Testis (tissue), 3 donors: ENCODE measurements around the gene RPS6KB2. TPM values are rescaled to one million over a fixed set of nuclear protein-coding genes. Genes with fewer than 3 reads are reported as not detected.

Experiments
- DNase-seq: peaks from one replicate; pipeline ENCODE4 v3.0.0-alpha.2; 2019
- H3K27ac ChIP-seq, 2 donors: fragments of 200-600 bp; sonication (generic); one replicate each; pipeline ENCODE4 v1.5.1; 2019
- H3K27me3 ChIP-seq: fragments of 200-600 bp; sonication (generic); one replicate; pipeline ENCODE4 v1.5.1; 2019
- H3K36me3 ChIP-seq: fragments of 200-600 bp; sonication (generic); one replicate; pipeline ENCODE4 v1.5.1; 2017; ENCODE audit warnings: low read depth; ENCODE audit errors: missing control alignments
- H3K4me1 ChIP-seq: fragments of 200-600 bp; sonication (generic); one replicate; pipeline ENCODE4 v1.5.1; 2019
- H3K4me3 ChIP-seq, 2 donors: fragments of 200-600 bp; sonication (generic); one replicate each; pipeline ENCODE4 v1.5.1; 2017 to 2019
- H3K9me3 ChIP-seq: fragments of 200-600 bp; sonication (generic); one replicate; pipeline ENCODE4 v1.5.1; 2017
- CTCF ChIP-seq, 3 experiments: fragments of 450-650 bp in 2 of 3; fragments of 200-600 bp in 1 of 3; sonication (generic) in 1 of 3; IDR thresholded peaks; one replicate each; pipeline ENCODE4 v1.5.1; 2016 to 2019; ENCODE audit warnings: antibody characterized with exemption in 3 of 3, mild to moderate bottlenecking in 2 of 3, moderate library complexity in 1 of 3
- POLR2A ChIP-seq: fragments of 450-650 bp; IDR thresholded peaks from one replicate; pipeline ENCODE4 v1.6.1; 2017; ENCODE audit warnings: antibody characterized with exemption, mild to moderate bottlenecking, moderate library complexity
- WGBS, 2 donors: methylation state at CpG; one replicate each; pipeline ENCODE4 v1.1.5; 2018; 5-methylcytosine and 5-hydroxymethylcytosine counted together
- intact Hi-C: fragments of 100-400 bp; cut with DNase I; formaldehyde crosslinking; loops from one replicate; pipeline ENCODE4 v1.15.1; 2023; ENCODE audit warnings: low total_unique reads
- polyA plus RNA-seq: library from polyadenylated mRNA; stranded (reverse); fragments of 350-450 nt; fragmentation: Illumina TruSeq; extraction: RNeasy Lipid Tissue Mini Kit (QIAGEN cat#74804); gene quantifications from one replicate; pipeline ENCODE4 v1.2.3, GENCODE V29; 2014; ENCODE audit warnings: low read depth, low replicate concordance; ENCODE audit not compliant: insufficient read depth
- total RNA-seq, 2 donors: library from RNA; depleted of rRNA; stranded (reverse); fragments of >200 nt; gene quantifications; one replicate each; pipeline ENCODE4 v1.2.3, GENCODE V29; 2016

The RPS6KB2 gene
- total and polyA plus RNA-seq, 3 donors from 2014 or later = 30.1 to 47.4 (median 46.5) TPM

GRCh38 chr11:67432655-67433349 is 4.5 kb downstream of the RPS6KB2 start:
- Histone ChIP-seq H3K36me3 (no peaks in the 10 kb centered on the region), H3K4me3 (no peak overlapping the region), H3K4me1 (peaks cover 8% of the 10 kb centered on the region), H3K27me3 (no peaks in the 10 kb centered on the region), H3K27ac (no peak overlapping the region), H3K9me3 (no peaks in the 10 kb centered on the region)
- intact Hi-C loops = no loop called here
- no peak for DNase-seq
- TF ChIP-seq CTCF (IDR thresholded peaks at IDR 0.05) (no peak), POLR2A (no peak)
- 88 to 92% methylated on average over 7 to 22 of the region's 22 CpGs for WGBS, 2 donors

GRCh38 chr11:67433536-67434394 is 5.5 kb downstream of the RPS6KB2 start:
- no peak for TF ChIP-seq POLR2A
- TF ChIP-seq CTCF (IDR thresholded peaks at IDR 0.05) = no peak
- Histone ChIP-seq H3K27ac (no peak overlapping the region), H3K27me3 (no peaks in the 10 kb centered on the region), H3K4me3 (no peak overlapping the region), H3K4me1 (peaks cover 7% of the 10 kb centered on the region), H3K36me3 (no peaks in the 10 kb centered on the region), H3K9me3 (no peaks in the 10 kb centered on the region)
- intact Hi-C loops = no loop called here
- DNase-seq = no peak
- WGBS, 2 donors = 87 to 95% methylated on average over 7 to 20 of the region's 22 CpGs

GRCh38 chr11:67434395-67434881 is 6.1 kb downstream of the RPS6KB2 start:
- TF ChIP-seq POLR2A (no peak), CTCF (IDR thresholded peaks at IDR 0.05) (no peak)
- Histone ChIP-seq H3K36me3 (no peaks in the 10 kb centered on the region), H3K4me3 (no peak overlapping the region), H3K4me1 (peaks cover under 1% of the 10 kb centered on the region), H3K27ac (no peak overlapping the region), H3K9me3 (no peaks in the 10 kb centered on the region), H3K27me3 (no peaks in the 10 kb centered on the region)
- WGBS, 2 donors = 84 to 100% methylated on average over 4 to 21 of the region's 23 CpGs
- no peak for DNase-seq
- intact Hi-C loops = no loop called here

GRCh38 chr11:67435031-67435726 is 6.9 kb downstream of the RPS6KB2 start:
- Histone ChIP-seq H3K27me3 (no peaks in the 10 kb centered on the region), H3K4me3 (no peak overlapping the region), H3K4me1 (no peaks in the 10 kb centered on the region), H3K27ac (no peak overlapping the region), H3K9me3 (no peaks in the 10 kb centered on the region), H3K36me3 (no peaks in the 10 kb centered on the region)
- WGBS, 2 donors = 77 to 82% methylated on average over 6 to 26 of the region's 26 CpGs
- intact Hi-C loops = no loop called here
- TF ChIP-seq CTCF (IDR thresholded peaks at IDR 0.05) (no peak), POLR2A (no peak)
- DNase-seq = no peak
